GM19023 (cell line): ENCODE data around the gene IQCC.

Experiments
- ATAC-seq: cut with Tn5 transposase; IDR thresholded peaks from one replicate; pipeline ENCODE4 v1.9.1; 2021; ENCODE audit warnings: mild to moderate bottlenecking, moderate library complexity; ENCODE audit not compliant: unreplicated experiment

Gene IQCC

GRCh38 chr1:32221980-32222755, 16.7 kb downstream of the IQCC start, which contains the start of the genes EIF3I and TMEM234:
Gene EIF3I, plus strand, starts transcription at chr1:32222407. Its CDS starts 35 bp downstream, at chr1:32222442.
Gene TMEM234, minus strand, starts transcription at chr1:32222353. Its CDS starts 31 bp downstream, at chr1:32222322.
- peak; percentile 91 for ATAC-seq

- no peak for ATAC-seq
Observed at GRCh38 chr1:32223683-32224082, 18.2 kb downstream of the IQCC start.

GRCh38 chr1:32224285-32224684, 18.8 kb downstream of the IQCC start:
- ATAC-seq: no peak

- ATAC-seq: no peak
Observed at GRCh38 chr1:32228771-32229170, 23.3 kb downstream of the IQCC start.

GRCh38 chr1:32231843-32232432, 26.5 kb downstream of the IQCC start:
- ATAC-seq: no peak

- ATAC-seq: no peak
Observed at GRCh38 chr1:32232558-32233304, 27.3 kb downstream of the IQCC start.

- no peak for ATAC-seq
Observed at GRCh38 chr1:32234792-32235191, 29.3 kb downstream of the IQCC start.

GRCh38 chr1:32239337-32239736, 33.9 kb downstream of the IQCC start:
- no peak for ATAC-seq

- no peak for ATAC-seq
Observed at GRCh38 chr1:32239790-32240139, 34.3 kb downstream of the IQCC start.

- no peak for ATAC-seq
Observed at GRCh38 chr1:32240140-32240951, 34.9 kb downstream of the IQCC start.

GRCh38 chr1:32241001-32241763, 35.7 kb downstream of the IQCC start:
- ATAC-seq: no peak

GRCh38 chr1:32242341-32242851, 36.9 kb downstream of the IQCC start:
- no peak for ATAC-seq

- ATAC-seq: no peak
Observed at GRCh38 chr1:32246888-32247273, 41.4 kb downstream of the IQCC start, which contains the start of gene FAM167B. Gene FAM167B, plus strand, starts transcription at chr1:32247222. Its CDS starts 200 bp downstream, at chr1:32247422.

- no peak for ATAC-seq
Observed at GRCh38 chr1:32247452-32247851, 42.0 kb downstream of the IQCC start.

- no peak for ATAC-seq
Observed at GRCh38 chr1:32247983-32248889, 42.8 kb downstream of the IQCC start.

- peak; percentile 69 for ATAC-seq
Observed at GRCh38 chr1:32249831-32250525, 44.5 kb downstream of the IQCC start.

- ATAC-seq: no peak
Observed at GRCh38 chr1:32250893-32251716, 45.6 kb downstream of the IQCC start, which contains the start of gene LCK. Gene LCK, plus strand, starts transcription at chr1:32251265. Its CDS starts 23,065 bp downstream, at chr1:32274330.
